ENCODE measurements around the gene SKOR1. TPM values are rescaled to one million over a fixed set of nuclear protein-coding genes. Genes with fewer than 3 reads are reported as not detected.

Gene SKOR1
- total RNA-seq, 3 donors from 2014 or later (not counting 1 experiment from before 2014, with no cell fraction given) = 2.0 to 2.9 (median 2.1) TPM

GRCh38 chr15:67805666-67806516 is 19.4 kb upstream of the SKOR1 start:
- no peak for DNase-seq
- H3K27me3 Mint-ChIP-seq (ENCODE audit: low read depth in 2 of 2) = no peaks in the 10 kb centered on the region
- intact Hi-C loops (cut with micrococcal nuclease) = no loop called here
- no peaks in the 10 kb centered on the region for H3K9me3 Mint-ChIP-seq
- H3K4me3 Mint-ChIP-seq = no peak overlapping the region
- no peak for TF ChIP-seq CTCF (IDR thresholded peaks at IDR 0.05)
- no peak for ATAC-seq
- Histone ChIP-seq H3K4me3 (ENCODE audit: low read length) (no peak overlapping the region), H3K27ac (ENCODE audit: low read length) (no peak overlapping the region), H3K4me1 (ENCODE audit: control insufficient read depth, insufficient read depth, low read length) (no peaks in the 10 kb centered on the region), H3K9me3 (ENCODE audit: control insufficient read depth, insufficient read depth, low read length) (no peaks in the 10 kb centered on the region), H3K36me3 (ENCODE audit: control insufficient read depth, insufficient read depth, low read length) (no peaks in the 10 kb centered on the region), H3K27me3 (ENCODE audit: control insufficient read depth, insufficient read depth, low read length) (no peaks in the 10 kb centered on the region)
- no peak overlapping the region for H3K27ac Mint-ChIP-seq
- H3K4me1 Mint-ChIP-seq = peaks cover 0 to 5% of the 10 kb centered on the region in 2 donors
- no peaks in the 10 kb centered on the region for H3K36me3 Mint-ChIP-seq
- 82% methylated on average over 15 of the region's 16 CpGs for WGBS (ENCODE audit: insufficient coverage)

GRCh38 chr15:67806536-67806935 is 18.8 kb upstream of the SKOR1 start:
- Histone ChIP-seq H3K27me3 (ENCODE audit: control insufficient read depth, insufficient read depth, low read length) (no peaks in the 10 kb centered on the region), H3K27ac (ENCODE audit: low read length) (no peak overlapping the region), H3K9me3 (ENCODE audit: control insufficient read depth, insufficient read depth, low read length) (no peaks in the 10 kb centered on the region), H3K4me1 (ENCODE audit: control insufficient read depth, insufficient read depth, low read length) (no peaks in the 10 kb centered on the region), H3K36me3 (ENCODE audit: control insufficient read depth, insufficient read depth, low read length) (no peaks in the 10 kb centered on the region), H3K4me3 (ENCODE audit: low read length) (no peak overlapping the region)
- no peak overlapping the region for H3K27ac Mint-ChIP-seq
- H3K9me3 Mint-ChIP-seq = no peaks in the 10 kb centered on the region
- intact Hi-C loops (cut with micrococcal nuclease) = no loop called here
- TF ChIP-seq CTCF (IDR thresholded peaks at IDR 0.05) = no peak
- no peak overlapping the region for H3K4me3 Mint-ChIP-seq
- H3K27me3 Mint-ChIP-seq (ENCODE audit: low read depth in 2 of 2) = no peaks in the 10 kb centered on the region
- no peaks in the 10 kb centered on the region for H3K36me3 Mint-ChIP-seq
- 98% methylated on average over 18 of the region's 18 CpGs for WGBS (ENCODE audit: insufficient coverage)
- H3K4me1 Mint-ChIP-seq = peaks cover 0 to 5% of the 10 kb centered on the region in 2 donors
- no peak for ATAC-seq
- DNase-seq = no peak

- no peaks in the 10 kb centered on the region for H3K36me3 ChIP-seq (ENCODE audit: control insufficient read depth, insufficient read depth, low read length)
- H3K27me3 ChIP-seq (ENCODE audit: control insufficient read depth, insufficient read depth, low read length) = no peaks in the 10 kb centered on the region
- ATAC-seq (no peak), DNase-seq (no peak)
- H3K4me1 ChIP-seq (ENCODE audit: control insufficient read depth, insufficient read depth, low read length) = no peaks in the 10 kb centered on the region
- H3K27me3 Mint-ChIP-seq (ENCODE audit: low read depth in 2 of 2) = no peaks in the 10 kb centered on the region
- no peaks in the 10 kb centered on the region for H3K9me3 ChIP-seq (ENCODE audit: control insufficient read depth, insufficient read depth, low read length)
- no peaks in the 10 kb centered on the region for H3K36me3 Mint-ChIP-seq
- WGBS (ENCODE audit: insufficient coverage) = 89% methylated on average over 5 of the region's 5 CpGs
- no peak for TF ChIP-seq CTCF (IDR thresholded peaks at IDR 0.05)
- H3K4me1 Mint-ChIP-seq = peaks cover 0 to 9% of the 10 kb centered on the region in 2 donors
- no peak overlapping the region for H3K27ac ChIP-seq (ENCODE audit: low read length)
- no peak overlapping the region for H3K27ac Mint-ChIP-seq
- intact Hi-C loops (cut with micrococcal nuclease) = no loop called here
- H3K4me3 ChIP-seq (ENCODE audit: low read length) = no peak overlapping the region
- H3K4me3 Mint-ChIP-seq = no peak overlapping the region
- no peaks in the 10 kb centered on the region for H3K9me3 Mint-ChIP-seq
Measured at GRCh38 chr15:67807141-67807540, 18.2 kb upstream of the SKOR1 start.
